HCT116 (cell line): ENCODE measurements around the gene EBLN2. TPM values are rescaled to one million over a fixed set of nuclear protein-coding genes. Genes with fewer than 3 reads are reported as not detected.

Experiments used
- ATAC-seq: fragments of 200-7000 bp; cut with Tn5 transposase; 2 replicates; pipeline ENCODE4 v1.9.1; 2020; ENCODE audit warnings: mild to moderate bottlenecking, moderate library complexity
- Bru-seq: library from RNA; stranded (reverse); fragments of 400-500 nt; gene quantifications from one replicate; lab custom pipeline; 2021; lab: Mats Ljungman, UMichigan
- BruChase-seq, 2 experiments: library from RNA; stranded (reverse); fragments of 400-500 nt; gene quantifications; one replicate each; lab custom pipeline; 2021; lab: Mats Ljungman, UMichigan
- BruUV-seq: library from RNA; stranded (reverse); fragments of 400-500 nt; replicated peaks from 2 replicates; lab custom pipeline; 2021; lab: Mats Ljungman, UMichigan
- CTCF ChIA-PET: fragments of 300-600 bp; sonication (Branson Sonifier 250); formaldehyde crosslinking; loops from one replicate; lab custom pipeline; 2021; ENCODE audit warnings: antibody characterized with exemption; lab: Charles Lee
- POLR2A ChIA-PET: fragments of 300-600, 350-600 bp; sonication (Branson Sonifier 250); formaldehyde crosslinking; loops from one replicate; lab custom pipeline; 2021; ENCODE audit warnings: antibody characterized with exemption; lab: Charles Lee
- RAD21 ChIA-PET, 2 experiments: fragments of 300-600 bp; sonication (Branson Sonifier 250); formaldehyde crosslinking; loops; one replicate each; lab custom pipeline; 2023; ENCODE audit warnings: low total read pairs in 2 of 2; ENCODE audit not compliant: uncharacterized antibody in 2 of 2, unreplicated experiment in 2 of 2, low non-redundant PET in 1 of 2; lab: Charles Lee
- DNase-seq: peaks from one replicate; pipeline ENCODE4 v3.0.0-alpha.2; 2010; ENCODE audit warnings: low read depth, low spot score
- H2AFZ ChIP-seq: fragments of 200-600 bp; shearing (Covaris generic), sonication (generic); 2 replicates; pipeline ENCODE4 v1.6.1; 2017; ENCODE audit warnings: low read depth, mixed run types, mixed read lengths, antibody characterized with exemption, low read length; ENCODE audit not compliant: poor library complexity, severe bottlenecking
- H3K27ac ChIP-seq: 2 replicates; pipeline ENCODE4 v1.5.1; 2012; ENCODE audit warnings: low read depth, low read length
- H3K27me3 ChIP-seq: fragments of 200-600 bp; sonication (generic); 2 replicates; pipeline ENCODE4 v1.6.1; 2016; ENCODE audit warnings: mixed run types, low read length, mixed read lengths; ENCODE audit not compliant: insufficient read depth
- H3K36me3 ChIP-seq, 2 experiments: fragments of 200-500 bp in 1 of 2; fragments of 200-600 bp in 1 of 2; sonication (Bioruptor generic) in 1 of 2; sonication (generic) in 1 of 2; 2 replicates each; pipeline versions ENCODE4 v1.5.1 to v1.6.1; 2014 to 2016; ENCODE audit warnings: low read length in 2 of 2, inconsistent platforms in 1 of 2, mixed read lengths in 1 of 2, mixed run types in 1 of 2; ENCODE audit not compliant: insufficient read depth in 2 of 2, control insufficient read depth in 1 of 2
- H3K4me1 ChIP-seq, 2 experiments: fragments of 200-600 bp in 1 of 2; sonication (generic) in 1 of 2; 2 replicates each; pipeline versions ENCODE4 v1.5.1 to v1.6.1; 2012 to 2017; ENCODE audit warnings: low read length in 2 of 2, inconsistent platforms in 1 of 2, mild to moderate bottlenecking in 1 of 2, mixed read lengths in 1 of 2, mixed run types in 1 of 2, moderate library complexity in 1 of 2; ENCODE audit not compliant: insufficient read depth in 2 of 2, control insufficient read depth in 1 of 2
- H3K4me2 ChIP-seq: fragments of 200-600 bp; sonication (generic); 2 replicates; pipeline ENCODE4 v1.6.1; 2017; ENCODE audit warnings: mixed run types, low read length, mixed read lengths
- H3K4me3 ChIP-seq, 2 experiments: fragments of 200-600 bp in 1 of 2; sonication (generic) in 1 of 2; replicated peaks in 1 of 2; 2 replicates each; pipeline ENCODE4 v1.5.1; 2011 to 2016; ENCODE audit warnings: low read length in 2 of 2, control low read depth in 1 of 2, low read depth in 1 of 2, mild to moderate bottlenecking in 1 of 2, mixed read lengths in 1 of 2, mixed run types in 1 of 2
- H3K79me2 ChIP-seq: fragments of 200-600 bp; sonication (generic); 2 replicates; pipeline ENCODE4 v1.6.1; 2017; ENCODE audit warnings: mild to moderate bottlenecking, mixed run types, low read length, moderate library complexity, mixed read lengths; ENCODE audit not compliant: insufficient read depth
- H3K9ac ChIP-seq: fragments of 200-600 bp; sonication (generic); 2 replicates; pipeline ENCODE4 v1.6.1; 2016; ENCODE audit warnings: low read length, mixed read lengths
- H3K9me2 ChIP-seq: fragments of 200-600 bp; sonication (generic), shearing (Covaris generic); 2 replicates; pipeline ENCODE4 v1.6.1; 2017; ENCODE audit warnings: mixed run types, mild to moderate bottlenecking, moderate library complexity; ENCODE audit not compliant: insufficient read depth
- H3K9me3 ChIP-seq, 2 experiments: fragments of 200-500 bp in 1 of 2; fragments of 200-600 bp in 1 of 2; sonication (Bioruptor generic) in 1 of 2; sonication (generic) in 1 of 2; 2 replicates each; pipeline ENCODE4 v1.6.1; 2014 to 2017; ENCODE audit warnings: low read length in 2 of 2, mixed read lengths in 2 of 2, inconsistent platforms in 1 of 2, low read depth in 1 of 2, mild to moderate bottlenecking in 1 of 2, mixed run types in 1 of 2, moderate library complexity in 1 of 2; ENCODE audit not compliant: control insufficient read depth in 1 of 2, insufficient read depth in 1 of 2
- H4K20me1 ChIP-seq: fragments of 200-600 bp; sonication (generic), shearing (Covaris generic); 2 replicates; pipeline ENCODE4 v1.6.1; 2017; ENCODE audit warnings: mixed run types, mild to moderate bottlenecking, moderate library complexity; ENCODE audit not compliant: insufficient read depth
- CBX3 ChIP-seq: IDR thresholded peaks from 2 replicates; pipeline ENCODE4 v1.6.1; 2012; ENCODE audit warnings: low read depth
- EGR1 ChIP-seq: IDR thresholded peaks from 2 replicates; pipeline ENCODE4 v1.6.1; 2012; ENCODE audit warnings: low read depth
- EZH2 ChIP-seq: fragments of 200-600 bp; sonication (generic); IDR thresholded peaks from 2 replicates; pipeline ENCODE4 v1.6.1; 2017; ENCODE audit warnings: antibody characterized with exemption, mixed run types
- EZH2phosphoT487 ChIP-seq: fragments of 200-600 bp; IDR thresholded peaks from 2 replicates; pipeline ENCODE4 v1.6.1; 2018; ENCODE audit warnings: antibody characterized with exemption, borderline replicate concordance
- POLR2A ChIP-seq: IDR thresholded peaks from 2 replicates; pipeline ENCODE4 v1.7.0; 2011; ENCODE audit warnings: borderline replicate concordance; ENCODE audit not compliant: insufficient read depth, insufficient read length; ENCODE audit errors: extremely low read depth
- SIN3A ChIP-seq: IDR thresholded peaks from 2 replicates; pipeline ENCODE4 v1.6.1; 2012; ENCODE audit warnings: low read depth
- intact Hi-C: fragments of 100-400 bp; cut with micrococcal nuclease; formaldehyde crosslinking; loops from 2 replicates; pipeline ENCODE4 v1.10.0; 2022
- long read RNA-seq: library from polyadenylated mRNA; unstranded; transcript quantifications from one replicate; pipeline ENCODE4 v2.0.0, GENCODE V29; 2021; ENCODE audit not compliant: unreplicated experiment
- polyA plus RNA-seq: library from polyadenylated mRNA; unstranded; fragments of >200 nt; gene quantifications from 2 replicates; pipeline ENCODE4 v1.2.1, GENCODE V29; 2012; ENCODE audit warnings: missing spikeins
- total RNA-seq: library from RNA; stranded (reverse); gene quantifications from one replicate; pipeline ENCODE4 v1.2.1, GENCODE V29; 2021; ENCODE audit not compliant: unreplicated experiment
- TF ChIP-seq, protein P1 (sequence below): IDR thresholded peaks from 2 replicates; pipeline ENCODE4 v1.6.1; 2012

Gene EBLN2
- total RNA-seq (5.1 TPM), Bru-seq, nascent RNA (percentile 95 among the genes with signal in this experiment), BruChase-seq, experiment 1, labeled RNA remaining after a 6-hour chase (percentile 76 among the genes with signal in this experiment), BruChase-seq, experiment 2, labeled RNA remaining after a 2-hour chase (percentile 83 among the genes with signal in this experiment)
- 1.5 and 2.0 TPM in 2 replicates for polyA plus RNA-seq
- long read RNA-seq: 0 reads

DNA sequence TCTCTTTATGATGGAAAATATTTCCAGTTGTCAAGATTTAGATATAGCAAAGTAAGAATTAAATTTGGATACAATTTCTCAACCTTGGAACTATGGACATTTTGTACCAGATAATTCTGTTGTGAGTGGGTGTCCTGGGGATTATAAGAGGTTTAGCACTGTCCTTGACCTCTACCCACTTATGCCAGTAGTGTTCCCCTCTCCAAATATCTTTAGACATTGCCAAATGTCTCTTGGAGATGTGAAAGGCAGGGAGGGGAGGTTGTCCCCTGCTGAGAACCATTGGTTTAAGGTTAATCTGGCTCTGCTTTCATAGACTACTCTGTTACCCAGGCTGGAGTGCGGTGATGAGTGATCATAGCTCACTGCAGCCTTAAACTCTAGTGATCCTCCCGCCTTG lies at the start of gene EBLN2:
TSS of gene EBLN2 (plus strand) at position 244 of the 400 bp plus-strand sequence. CDS start 423 bp downstream, outside the sequence.
- peaks cover 26% of the 10 kb centered on the region for H4K20me1 ChIP-seq

DNA sequence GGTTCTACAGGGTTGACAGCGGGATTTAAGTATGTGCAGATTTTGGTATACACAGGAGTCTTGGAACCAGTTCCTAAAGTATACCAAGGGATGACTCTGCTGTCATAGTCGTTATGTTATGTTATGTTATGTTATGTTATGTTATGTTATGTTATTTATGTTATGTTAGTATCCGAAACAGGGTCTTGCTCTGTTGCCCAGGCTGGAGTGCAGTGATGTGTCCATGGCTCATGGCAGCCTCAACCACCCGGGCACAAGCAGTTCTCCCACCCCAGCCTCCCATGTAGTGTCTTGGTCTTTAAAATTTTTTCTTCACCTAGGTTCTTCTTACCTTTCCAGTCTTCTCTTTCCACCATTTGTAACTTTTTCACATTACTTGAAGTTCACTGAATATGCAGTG lies 43.2 kb upstream of the EBLN2 start:
- ChIA-PET RAD21 (no interaction called here), POLR2A (no interaction called here), CTCF (no interaction called here)
- peaks cover 23% of the 10 kb centered on the region for H4K20me1 ChIP-seq
- no TSS peak for BruUV-seq
- H3K9me3 ChIP-seq: no peaks in the 10 kb centered on the region
- no peaks in the 10 kb centered on the region for H3K9me2 ChIP-seq
- no peak overlapping the region for H3K4me3 ChIP-seq
- no peaks in the 10 kb centered on the region for H3K27me3 ChIP-seq
- H3K27ac ChIP-seq: no peak overlapping the region
- intact Hi-C loops: no loop called here
- no peak overlapping the region for H3K4me2 ChIP-seq
- ATAC-seq (no peak), DNase-seq (no peak)
- peaks cover 100% of the 10 kb centered on the region for H3K79me2 ChIP-seq
- no peak overlapping the region for H3K9ac ChIP-seq
- H3K36me3 ChIP-seq: peaks cover 0 to 4% of the 10 kb centered on the region in 2 experiments; a peak in 1 of 4 replicates
- peaks cover 1 to 4% of the 10 kb centered on the region in 2 experiments; a peak in 2 of 4 replicates for H3K4me1 ChIP-seq
- no peak overlapping the region for H2AFZ ChIP-seq
- no peak for TF ChIP-seq EZH2phosphoT487
- no peak for TF ChIP-seq POLR2A
- no peak for TF ChIP-seq EGR1
- TF ChIP-seq, protein P1, sequence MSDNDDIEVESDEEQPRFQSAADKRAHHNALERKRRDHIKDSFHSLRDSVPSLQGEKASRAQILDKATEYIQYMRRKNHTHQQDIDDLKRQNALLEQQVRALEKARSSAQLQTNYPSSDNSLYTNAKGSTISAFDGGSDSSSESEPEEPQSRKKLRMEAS: no peak
- no peak for TF ChIP-seq SIN3A
- no peak for TF ChIP-seq EZH2

More for the DNA sequence above, at the start of gene EBLN2:
- H3K9me2 ChIP-seq: no peaks in the 10 kb centered on the region
- H3K4me2 ChIP-seq: no peak within 1 kb of the TSS
- no peaks in the 10 kb centered on the region for H3K27me3 ChIP-seq
- CTCF ChIA-PET: no interaction called here
- no TSS peak for BruUV-seq
- H3K27ac ChIP-seq: no peak within 1 kb of the TSS
- peaks cover 17 to 23% of the 10 kb centered on the region in 2 experiments; a peak in 3 of 4 replicates for H3K36me3 ChIP-seq
- no peak within 1 kb of the TSS for H3K9ac ChIP-seq
- no peak for ATAC-seq
- H2AFZ ChIP-seq: no peak within 1 kb of the TSS
- H3K4me3 ChIP-seq: no peak within 1 kb of the TSS
- DNase-seq: no peak
- POLR2A ChIA-PET: no interaction called here
- no peaks in the 10 kb centered on the region for H3K4me1 ChIP-seq
- intact Hi-C loops: no loop called here
- RAD21 ChIA-PET: no interaction called here
- H3K79me2 ChIP-seq: peaks cover 19% of the 10 kb centered on the region
- H3K9me3 ChIP-seq: no peaks in the 10 kb centered on the region
- TF ChIP-seq, protein P1: no peak
- TF ChIP-seq CBX3: no peak
